C4-2B (cell line): ENCODE results near the gene PRPH.
"Not testable (repeated sequence)": the region's sequence is repeated elsewhere in the genome, so short reads cannot be mapped to it uniquely, and the experiment has no call there.

ENCODE experiments used
- ZFX ChIP-seq: fragments of 450-650 bp; IDR thresholded peaks from 2 replicates; pipeline ENCODE4 v1.6.1; 2017
- TF ChIP-seq, protein P1 (sequence below): fragments of 450-650 bp; conservative IDR thresholded peaks from 2 replicates; pipeline ENCODE4 v1.5.1; 2017; ENCODE audit warnings: mild to moderate bottlenecking

DNA sequence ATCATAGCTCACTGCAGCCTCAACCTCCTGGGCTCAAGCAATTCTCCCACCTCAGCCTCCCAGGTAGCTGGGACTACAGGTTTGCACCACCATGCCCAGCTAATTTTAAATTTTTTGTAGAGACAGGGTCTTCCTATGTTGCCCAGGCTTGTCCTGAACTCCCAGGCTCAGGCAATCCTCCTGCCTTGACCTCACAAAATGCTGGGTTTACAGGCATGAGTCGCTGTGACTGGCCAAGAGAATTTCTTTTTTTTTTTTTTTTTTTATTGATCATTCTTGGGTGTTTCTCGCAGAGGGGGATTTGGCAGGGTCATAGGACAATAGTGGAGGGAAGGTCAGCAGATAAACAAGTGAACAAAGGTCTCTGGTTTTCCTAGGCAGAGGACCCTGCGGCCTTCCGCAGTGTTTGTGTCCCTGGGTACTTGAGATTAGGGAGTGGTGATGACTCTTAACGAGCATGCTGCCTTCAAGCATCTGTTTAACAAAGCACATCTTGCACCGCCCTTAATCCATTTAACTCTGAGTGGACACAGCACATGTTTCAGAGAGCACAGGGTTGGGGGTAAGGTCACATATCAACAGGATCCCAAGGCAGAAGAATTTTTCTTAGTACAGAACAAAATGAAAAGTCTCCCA lies 12.1 kb upstream of the PRPH start:
- TF ChIP-seq, protein P1, sequence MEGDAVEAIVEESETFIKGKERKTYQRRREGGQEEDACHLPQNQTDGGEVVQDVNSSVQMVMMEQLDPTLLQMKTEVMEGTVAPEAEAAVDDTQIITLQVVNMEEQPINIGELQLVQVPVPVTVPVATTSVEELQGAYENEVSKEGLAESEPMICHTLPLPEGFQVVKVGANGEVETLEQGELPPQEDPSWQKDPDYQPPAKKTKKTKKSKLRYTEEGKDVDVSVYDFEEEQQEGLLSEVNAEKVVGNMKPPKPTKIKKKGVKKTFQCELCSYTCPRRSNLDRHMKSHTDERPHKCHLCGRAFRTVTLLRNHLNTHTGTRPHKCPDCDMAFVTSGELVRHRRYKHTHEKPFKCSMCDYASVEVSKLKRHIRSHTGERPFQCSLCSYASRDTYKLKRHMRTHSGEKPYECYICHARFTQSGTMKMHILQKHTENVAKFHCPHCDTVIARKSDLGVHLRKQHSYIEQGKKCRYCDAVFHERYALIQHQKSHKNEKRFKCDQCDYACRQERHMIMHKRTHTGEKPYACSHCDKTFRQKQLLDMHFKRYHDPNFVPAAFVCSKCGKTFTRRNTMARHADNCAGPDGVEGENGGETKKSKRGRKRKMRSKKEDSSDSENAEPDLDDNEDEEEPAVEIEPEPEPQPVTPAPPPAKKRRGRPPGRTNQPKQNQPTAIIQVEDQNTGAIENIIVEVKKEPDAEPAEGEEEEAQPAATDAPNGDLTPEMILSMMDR: not testable (repeated sequence)
- TF ChIP-seq ZFX: not testable (repeated sequence)
